GM12872 (cell line): ENCODE measurements around the gene DNAI2.

Experiments used
- TF ChIP-seq, protein P1 (sequence below): IDR thresholded peaks from 3 replicates; pipeline ENCODE4 v1.5.1; 2011; ENCODE audit warnings: low read depth, mild to moderate bottlenecking, low read length, moderate library complexity; ENCODE audit not compliant: insufficient read depth

Gene DNAI2

DNA sequence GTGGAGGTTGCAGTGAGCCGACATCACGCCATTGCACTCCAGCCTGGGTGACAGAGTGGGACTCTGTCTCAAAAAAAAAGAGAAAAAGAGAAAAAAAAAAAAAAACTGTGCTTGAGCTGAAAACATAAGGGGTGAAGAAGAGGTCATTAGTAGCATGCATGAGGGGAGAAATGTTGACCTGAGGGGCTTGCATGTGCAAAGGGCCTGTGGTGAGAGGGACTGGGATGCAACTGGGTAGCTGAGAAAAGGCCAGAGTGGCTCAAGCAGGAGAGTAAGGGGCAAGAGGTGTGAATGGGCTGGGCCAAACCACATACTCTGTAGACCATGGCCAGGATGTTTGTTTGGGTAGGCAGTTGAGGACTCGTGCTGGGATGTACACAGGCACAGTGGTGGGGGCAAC is 55.3 kb downstream of the DNAI2 start:
- TF ChIP-seq, protein P1, sequence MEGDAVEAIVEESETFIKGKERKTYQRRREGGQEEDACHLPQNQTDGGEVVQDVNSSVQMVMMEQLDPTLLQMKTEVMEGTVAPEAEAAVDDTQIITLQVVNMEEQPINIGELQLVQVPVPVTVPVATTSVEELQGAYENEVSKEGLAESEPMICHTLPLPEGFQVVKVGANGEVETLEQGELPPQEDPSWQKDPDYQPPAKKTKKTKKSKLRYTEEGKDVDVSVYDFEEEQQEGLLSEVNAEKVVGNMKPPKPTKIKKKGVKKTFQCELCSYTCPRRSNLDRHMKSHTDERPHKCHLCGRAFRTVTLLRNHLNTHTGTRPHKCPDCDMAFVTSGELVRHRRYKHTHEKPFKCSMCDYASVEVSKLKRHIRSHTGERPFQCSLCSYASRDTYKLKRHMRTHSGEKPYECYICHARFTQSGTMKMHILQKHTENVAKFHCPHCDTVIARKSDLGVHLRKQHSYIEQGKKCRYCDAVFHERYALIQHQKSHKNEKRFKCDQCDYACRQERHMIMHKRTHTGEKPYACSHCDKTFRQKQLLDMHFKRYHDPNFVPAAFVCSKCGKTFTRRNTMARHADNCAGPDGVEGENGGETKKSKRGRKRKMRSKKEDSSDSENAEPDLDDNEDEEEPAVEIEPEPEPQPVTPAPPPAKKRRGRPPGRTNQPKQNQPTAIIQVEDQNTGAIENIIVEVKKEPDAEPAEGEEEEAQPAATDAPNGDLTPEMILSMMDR = no peak

DNA sequence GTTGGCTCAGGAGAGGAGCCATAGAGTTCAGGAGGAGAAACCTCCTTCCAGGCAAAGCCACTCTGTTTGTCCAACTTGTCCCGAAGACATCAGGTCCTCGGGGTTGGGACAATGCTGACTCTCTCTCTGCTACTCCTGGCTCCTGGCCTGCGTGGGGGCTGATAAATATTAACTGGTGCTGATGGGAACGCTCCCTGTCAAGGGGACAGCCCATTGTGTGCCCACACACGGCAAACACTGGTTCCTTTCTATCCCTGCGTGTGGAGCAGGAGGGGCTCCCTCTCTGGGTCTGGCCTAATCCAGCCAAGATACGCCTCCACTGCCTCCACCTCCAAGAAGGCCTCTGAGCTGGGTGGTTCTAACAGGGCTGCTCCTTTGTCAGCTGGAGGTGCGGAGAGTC is 56.4 kb downstream of the DNAI2 start:
- TF ChIP-seq, protein P1 = no peak

DNA sequence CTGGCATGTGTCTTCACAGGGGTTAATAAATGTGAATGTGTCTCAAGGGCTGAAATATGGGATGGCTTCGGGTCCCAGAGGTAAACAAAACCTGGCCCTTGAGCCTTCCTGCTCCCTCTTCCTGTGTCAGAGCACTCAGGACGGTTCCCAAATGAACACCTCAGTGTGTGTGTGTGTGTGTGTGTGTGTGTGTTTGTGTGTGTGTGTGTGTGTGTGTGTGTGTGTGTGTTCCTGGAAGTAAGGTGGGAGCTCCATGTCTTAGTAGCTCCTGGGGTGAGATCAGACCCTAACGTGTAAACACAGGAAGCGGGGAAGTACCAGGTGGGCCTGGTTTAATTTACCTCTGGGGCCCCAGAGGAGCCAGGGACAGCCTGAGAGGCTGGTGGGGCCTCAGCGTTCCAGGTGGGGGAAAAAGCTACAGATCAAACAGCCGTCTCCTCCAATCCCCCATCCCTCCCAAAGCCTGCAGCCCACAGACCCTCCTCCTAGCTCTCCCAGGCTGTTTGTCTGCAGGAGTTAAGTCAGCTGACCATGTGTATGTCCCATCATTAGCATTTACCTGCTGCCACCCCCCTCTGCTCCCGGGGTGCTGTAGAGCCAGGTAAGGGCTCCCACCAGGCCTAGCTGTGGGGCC is 58.1 kb downstream of the DNAI2 start:
- TF ChIP-seq, protein P1 = no peak

DNA sequence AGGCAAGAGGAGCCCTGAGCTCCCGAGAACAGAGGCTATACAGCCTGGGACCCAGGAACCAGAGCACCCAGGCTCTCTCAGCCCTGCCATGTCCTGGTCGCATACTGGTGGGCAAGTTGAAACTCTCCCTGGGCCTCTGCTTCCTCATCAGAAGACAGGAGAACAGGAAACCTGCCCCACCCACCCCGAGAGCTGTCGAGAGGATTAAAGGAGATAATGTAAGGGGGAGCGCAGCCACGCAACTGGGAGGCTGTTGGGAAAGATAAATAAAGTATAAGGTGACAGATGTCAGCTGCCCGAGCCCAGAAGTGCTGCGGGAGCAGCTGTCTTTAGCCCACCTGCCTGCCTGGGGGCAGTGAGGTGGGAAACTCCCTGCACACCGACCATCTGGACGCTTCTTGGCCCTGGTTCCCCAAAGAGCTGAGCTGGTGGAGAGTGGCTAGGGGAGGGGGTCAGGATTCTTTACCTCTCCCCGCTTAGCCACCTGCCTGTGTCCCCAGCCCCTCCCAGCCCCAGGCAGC is 58.8 kb downstream of the DNAI2 start:
- TF ChIP-seq, protein P1 = no peak

DNA sequence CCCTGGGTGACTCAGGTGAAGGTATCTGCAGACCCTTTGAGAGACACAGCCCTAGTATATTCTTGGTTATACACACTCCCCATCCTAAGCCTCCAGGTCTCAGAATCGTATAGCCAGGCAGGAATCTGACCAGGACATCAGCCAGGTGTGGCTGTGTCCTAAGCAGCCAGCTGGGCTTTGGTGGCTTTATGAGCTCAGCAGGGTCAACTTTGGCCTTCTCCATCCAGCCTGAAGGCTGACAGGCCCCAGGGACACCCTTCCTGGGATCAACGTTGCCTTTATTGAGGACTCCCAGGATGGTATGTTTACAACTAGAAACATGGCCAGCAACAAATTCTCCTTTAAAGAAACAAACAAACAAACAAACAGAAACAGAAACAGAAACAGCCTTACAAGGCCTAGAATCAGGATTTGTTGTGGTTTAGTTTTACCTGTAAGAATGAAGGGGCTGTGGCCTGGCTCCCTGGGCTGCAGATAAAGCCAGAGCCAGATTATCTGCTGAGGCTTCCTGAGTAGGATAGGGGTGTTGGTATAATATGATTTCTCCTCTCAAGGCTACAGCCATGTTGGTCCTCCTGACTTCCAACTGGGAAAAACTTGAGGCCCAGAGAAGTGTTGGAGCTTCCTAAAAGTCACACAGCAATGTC is 60.5 kb downstream of the DNAI2 start:
- TF ChIP-seq, protein P1 = no peak

DNA sequence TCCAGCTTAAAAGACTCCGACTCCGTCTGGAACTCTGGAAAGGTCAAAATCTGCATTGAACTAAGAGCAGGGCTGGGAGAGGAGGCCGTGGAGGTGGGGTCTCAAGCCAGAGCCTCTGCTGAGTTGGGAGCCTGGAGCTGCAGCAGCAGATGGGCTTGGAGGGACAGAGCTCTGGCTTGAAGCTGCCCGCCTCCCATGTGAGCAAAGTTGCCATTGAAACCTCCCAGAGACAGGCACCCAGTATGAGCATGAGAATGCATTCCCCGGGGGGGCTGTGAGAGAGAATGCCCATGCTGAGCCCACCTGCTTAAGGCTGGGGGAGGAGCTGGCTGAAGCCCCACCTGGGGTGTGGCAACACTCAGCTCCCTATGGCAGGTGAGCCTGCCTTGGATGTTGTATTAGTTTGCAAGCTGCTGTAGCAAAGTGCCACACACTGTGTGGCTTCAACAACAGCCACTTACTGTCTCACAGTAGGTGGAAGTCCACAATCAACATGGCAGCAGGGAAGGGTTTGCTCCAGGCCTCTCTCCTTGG is 61.6 kb downstream of the DNAI2 start:
- TF ChIP-seq, protein P1 = no peak

DNA sequence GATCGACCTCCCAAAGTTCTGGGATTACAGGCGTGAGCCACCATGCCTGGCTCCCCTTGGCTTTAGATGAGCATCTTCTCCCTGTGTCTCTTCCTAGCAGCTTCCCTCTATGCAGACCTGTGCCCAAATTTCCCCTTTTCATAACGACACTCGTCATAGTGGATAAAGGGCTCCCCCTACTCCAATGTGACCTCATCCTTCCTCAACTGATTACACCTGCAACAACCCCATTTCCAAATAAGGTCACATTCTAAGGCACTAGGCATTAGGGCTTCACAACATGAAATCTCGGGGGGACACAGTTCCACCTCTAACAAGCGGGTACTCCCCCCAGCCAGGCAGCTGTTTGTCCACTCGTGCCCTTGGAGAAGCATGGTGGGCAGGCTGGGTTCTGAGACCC is 62.3 kb downstream of the DNAI2 start:
- TF ChIP-seq, protein P1 = no peak
